NCI-H187 (cell line): ENCODE results near the gene TRAPPC12.

Source experiments
- DNase-seq, 2 experiments: peaks; one replicate each; lab custom pipeline; 2025; lab: John Stamatoyannopoulos, UW

The TRAPPC12 gene

GRCh38 chr2:3408781-3409180 lies 29.3 kb downstream of the TRAPPC12 start:
- DNase-seq, result no peak

GRCh38 chr2:3409627-3410170 lies 30.2 kb downstream of the TRAPPC12 start:
- DNase-seq, result no peak

DNA sequence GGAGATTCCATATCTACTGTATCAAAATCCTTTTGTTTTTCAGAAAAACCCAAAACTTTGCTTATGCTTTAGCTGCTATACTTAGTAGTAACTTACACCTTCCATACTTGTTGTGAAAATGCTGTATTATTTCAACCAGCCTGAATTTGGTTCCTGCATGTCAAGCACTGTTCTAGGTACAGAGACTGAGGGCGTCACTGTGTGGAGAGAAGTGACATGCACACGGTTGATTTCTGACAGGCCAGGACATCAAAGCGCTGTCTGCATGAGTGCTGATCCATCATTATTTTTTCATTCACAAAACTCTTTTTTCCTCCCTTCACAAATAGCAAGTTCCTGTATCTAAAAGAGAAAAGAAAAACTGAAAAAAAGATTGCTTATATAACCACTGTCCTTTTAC lies 31.6 kb downstream of the TRAPPC12 start:
- no peak for DNase-seq

DNA sequence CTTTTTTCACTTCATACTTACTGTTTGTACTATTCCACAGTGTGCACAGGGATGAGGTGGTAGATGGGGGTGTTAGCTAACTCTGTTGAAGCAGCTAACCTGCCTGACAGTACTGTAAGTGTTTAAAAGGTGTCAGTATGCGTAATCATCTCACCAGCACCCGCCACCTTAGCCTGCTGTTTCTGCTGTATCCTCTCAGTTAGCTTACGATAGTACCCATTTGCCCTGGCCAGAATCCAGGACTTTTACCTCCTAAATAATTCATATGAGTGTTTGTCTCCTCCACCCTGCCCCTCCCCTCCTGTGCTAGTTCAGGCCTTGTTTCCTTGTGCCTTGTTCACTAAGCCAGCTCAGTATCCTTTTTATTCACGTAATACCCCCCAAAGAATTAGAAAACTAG lies 34.2 kb downstream of the TRAPPC12 start:
- no peak for DNase-seq

DNA sequence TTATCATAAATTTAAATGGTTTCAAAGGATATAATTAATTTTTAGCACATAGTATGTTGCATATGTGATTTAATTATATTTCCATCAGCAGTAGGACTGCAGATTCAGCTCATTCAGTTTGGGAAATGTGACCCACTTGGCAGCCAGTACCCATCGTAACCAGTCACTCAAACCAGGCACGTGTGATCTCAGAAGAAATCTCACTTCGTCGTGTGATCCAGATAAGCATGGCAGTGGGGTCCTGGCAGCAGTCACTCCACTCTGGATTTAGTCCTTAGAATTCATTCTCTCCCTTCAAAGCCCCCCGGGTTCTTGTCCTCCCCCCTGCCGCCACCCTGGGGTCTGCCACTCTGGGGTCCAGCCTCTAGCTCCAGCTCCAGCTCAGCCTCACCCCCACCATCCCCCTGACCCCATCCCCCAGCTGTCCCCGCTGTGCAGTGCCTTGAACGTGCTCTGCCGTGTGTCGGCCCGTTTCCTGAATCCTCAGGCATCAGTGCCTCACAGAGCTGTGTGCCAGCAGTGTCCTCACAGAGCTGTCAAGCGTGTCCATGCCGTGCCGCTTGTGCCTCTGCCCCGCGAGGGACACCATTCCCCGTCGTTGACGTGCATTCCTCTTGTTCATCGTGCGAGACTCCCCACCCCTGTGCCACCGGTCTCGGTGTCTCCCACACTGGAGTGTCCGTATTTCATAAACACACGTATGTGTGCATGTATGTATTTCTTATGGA lies 34.8 kb downstream of the TRAPPC12 start:
- DNase-seq, result no peak

DNA sequence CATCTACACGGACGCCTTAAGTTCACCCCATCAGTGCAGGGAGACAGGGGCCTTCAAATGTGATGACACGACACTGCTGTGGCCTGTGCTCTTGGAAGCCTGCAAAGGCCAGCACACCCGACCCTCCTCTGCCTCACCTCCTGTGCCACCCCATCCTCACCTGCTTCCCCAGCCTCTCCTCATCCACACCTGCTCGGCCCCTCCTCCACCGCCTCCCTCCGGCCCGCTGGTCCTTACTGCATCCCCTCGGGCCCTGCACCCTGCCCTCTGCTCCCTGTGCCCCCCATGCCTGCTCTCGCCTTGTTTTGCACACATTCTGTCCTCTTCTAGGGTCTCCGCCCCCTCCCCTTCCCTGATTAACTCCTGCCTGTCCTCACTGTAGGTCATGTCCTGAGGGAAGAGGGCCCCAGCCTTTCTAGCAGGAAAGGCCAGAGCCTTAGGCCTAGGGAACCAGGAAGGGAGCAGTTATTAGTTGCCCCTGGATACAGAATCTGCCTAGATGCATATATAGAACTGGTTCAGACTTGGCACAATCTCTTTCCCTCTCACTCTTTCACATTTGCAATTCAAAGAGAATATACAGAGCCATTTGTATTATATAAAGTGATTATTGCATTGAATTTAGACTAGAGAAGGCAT lies 39.4 kb downstream of the TRAPPC12 start:
- DNase-seq, result no peak

GRCh38 chr2:3420076-3420768 lies 40.7 kb downstream of the TRAPPC12 start:
- DNase-seq, result no peak

DNA sequence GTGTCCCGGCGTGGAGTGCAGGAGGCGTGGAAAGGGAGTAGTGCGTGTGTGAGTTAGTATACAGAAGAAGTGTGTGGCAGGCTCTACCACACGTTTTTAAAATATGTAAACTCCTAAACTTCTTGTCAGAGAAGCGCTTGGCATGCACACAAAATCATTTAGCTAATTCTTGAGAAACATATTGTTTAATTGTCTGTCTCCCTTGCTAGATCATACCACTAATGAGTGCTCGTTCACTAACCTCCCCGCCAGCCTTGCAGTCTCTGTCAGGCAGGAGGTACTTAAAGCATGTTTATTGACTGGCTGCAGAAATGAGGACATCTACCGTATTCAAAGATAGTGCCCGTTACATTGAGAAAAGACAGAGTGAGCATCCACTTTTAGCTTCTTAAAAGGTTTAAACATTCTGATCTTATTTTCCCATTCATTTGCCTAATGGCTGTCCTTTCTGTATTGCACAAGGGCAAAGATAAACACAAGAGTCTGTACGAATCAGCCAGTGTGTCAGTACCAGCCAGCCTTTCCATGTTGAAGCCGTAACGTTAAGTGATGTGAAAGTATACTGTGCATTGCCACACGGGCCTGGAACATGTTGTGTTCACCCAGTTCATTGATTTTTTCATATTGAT lies 41.4 kb downstream of the TRAPPC12 start:
- DNase-seq, result no peak

DNA sequence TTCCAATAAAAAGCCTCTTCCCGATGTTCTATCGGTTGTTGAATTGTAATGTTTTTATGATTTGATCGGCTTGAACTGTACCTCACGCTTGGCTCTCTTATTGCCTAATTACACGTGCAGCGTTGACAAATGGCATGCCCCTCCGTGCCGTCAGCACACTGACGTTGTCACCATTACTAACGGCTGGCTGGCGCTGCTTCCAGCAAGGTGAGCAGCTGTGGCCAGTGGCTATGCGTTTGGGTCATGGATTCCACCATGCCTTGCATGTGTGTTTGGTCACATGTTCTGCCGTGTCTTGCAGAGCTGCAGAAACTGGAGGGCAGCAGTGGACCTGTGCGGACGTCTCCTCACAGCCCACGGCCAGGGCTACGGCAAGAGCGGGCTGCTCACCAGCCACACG lies 42.1 kb downstream of the TRAPPC12 start:
- no peak for DNase-seq

DNA sequence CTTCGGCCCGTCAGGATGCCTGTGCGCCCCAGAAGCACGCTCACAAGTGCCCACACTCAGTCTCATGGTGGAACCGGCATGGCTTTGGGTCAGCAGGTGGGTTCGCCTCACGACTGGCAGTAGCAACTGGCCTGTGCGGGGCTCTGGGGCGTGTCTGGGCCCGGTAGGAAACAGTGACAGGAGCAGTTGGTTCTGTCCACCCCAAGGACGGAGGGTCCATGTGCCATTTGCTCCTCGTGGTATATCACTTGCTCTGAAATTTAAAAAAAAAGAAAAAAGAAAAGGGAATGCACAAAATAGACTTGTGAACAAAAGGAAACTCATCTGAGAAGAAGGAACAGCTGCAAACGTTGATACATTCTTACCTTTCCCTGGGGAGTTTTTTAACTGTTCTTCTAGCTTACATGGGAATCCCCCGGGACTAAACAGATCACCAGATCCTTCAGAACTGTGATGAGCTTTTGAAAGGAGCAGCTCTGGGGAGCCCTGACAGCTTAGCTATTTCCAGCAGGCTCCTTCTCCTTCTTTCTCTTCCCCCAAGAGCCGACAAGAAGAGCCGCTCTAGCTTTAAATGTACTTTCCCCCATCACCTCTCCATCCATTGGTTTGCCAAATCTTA lies 42.8 kb downstream of the TRAPPC12 start:
- DNase-seq, result no peak

DNA sequence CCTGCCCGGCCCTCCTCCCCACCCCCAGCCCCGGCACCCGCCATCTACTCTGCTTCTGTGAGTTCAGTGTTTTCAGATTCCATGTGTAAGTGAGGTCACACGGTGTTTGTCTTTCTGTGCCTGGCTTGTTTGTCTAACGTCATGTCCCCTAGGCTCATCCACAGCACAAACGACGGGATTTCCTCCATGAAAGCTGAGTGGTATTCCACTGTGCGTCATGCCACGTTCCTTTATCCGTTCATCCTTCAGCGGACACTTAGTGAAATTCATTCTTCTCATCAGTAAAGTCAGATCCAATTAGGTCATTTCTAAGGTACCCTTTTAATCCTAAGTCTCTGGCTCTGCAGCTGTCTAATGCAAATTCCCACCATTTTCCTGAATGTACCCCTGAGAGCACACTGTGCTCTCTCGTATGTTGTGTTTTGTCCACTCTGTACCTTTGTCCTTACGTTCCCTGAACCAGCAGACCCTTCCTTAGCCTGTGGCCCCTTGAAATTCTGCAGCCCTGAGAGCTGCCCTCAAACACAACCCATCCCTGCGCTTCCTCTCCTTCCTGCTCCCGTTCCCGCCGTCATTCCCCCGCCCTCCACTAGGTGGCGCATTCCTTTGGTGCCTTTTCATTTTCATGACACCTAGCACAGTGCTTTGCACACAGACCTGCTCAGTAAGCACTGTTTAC lies 44.1 kb downstream of the TRAPPC12 start:
- DNase-seq, result peak; percentile 25 to 71

DNA sequence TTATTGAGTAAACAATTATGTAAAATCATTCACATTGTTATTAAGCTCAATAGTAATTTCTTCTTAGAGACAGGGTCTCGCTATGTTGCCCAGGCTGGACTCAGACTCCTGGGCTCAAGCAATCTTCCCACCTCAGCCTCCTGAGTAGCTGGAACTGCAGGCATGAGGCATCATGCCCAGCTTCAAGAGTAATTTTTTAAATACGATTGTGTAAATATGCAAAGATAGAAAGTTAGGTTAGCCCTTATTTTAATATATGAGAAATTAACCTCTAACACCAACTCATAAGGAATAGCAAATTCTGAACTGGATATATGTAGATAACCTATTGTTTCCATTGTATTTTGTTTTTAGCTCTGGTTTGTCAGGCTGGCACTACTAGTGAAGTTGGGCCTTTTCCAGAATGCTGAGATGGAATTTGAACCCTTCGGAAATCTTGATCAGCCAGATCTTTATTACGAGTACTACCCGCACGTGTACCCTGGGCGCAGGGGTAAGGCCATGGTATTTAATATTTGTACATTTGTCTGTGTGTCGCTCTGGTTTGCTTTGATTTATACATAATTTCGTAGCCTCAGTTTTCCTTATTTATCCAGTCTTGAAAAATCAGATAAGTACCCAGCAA lies 44.8 kb downstream of the TRAPPC12 start:
- no peak for DNase-seq

DNA sequence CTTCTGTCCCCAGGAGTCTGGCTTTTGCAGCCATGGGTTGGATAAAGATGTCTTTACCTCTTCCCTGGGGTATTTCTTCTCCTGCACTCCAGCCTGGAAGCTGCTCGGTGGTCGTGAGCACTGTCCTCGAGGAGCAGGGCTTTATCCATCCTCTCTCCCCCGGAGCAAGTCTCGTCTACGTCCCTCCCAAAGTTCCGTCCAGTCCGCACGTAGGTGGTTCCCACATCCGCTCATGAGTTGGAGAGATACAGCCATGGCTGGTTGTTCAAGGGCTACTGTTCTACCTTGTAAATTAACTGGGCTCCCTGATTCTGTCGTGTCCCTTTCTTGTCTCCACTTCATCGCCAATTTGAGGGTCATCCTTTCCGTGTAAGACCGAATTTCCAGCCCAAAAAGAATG lies 47.1 kb downstream of the TRAPPC12 start:
- DNase-seq, result no peak

DNA sequence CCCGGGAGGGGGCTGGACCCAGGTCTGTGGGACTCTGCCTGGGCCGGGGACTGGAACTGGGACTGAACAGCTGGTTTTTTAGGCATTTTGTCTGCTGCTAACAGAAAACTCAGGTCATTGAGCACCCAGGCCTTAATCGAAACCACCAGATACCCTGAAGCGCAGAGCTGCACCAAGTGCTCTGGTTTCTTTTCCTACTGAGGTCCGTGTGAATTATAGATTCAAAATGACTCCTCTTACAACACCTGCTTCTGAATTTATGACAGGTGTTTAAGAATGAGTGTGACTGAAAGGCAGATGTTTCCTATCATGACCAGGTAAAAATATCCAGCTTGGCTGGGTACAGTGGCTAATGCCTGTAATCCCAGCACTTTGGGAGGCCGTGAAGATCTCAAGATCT lies 47.8 kb downstream of the TRAPPC12 start:
- peak; percentile 70 to 80 for DNase-seq

DNA sequence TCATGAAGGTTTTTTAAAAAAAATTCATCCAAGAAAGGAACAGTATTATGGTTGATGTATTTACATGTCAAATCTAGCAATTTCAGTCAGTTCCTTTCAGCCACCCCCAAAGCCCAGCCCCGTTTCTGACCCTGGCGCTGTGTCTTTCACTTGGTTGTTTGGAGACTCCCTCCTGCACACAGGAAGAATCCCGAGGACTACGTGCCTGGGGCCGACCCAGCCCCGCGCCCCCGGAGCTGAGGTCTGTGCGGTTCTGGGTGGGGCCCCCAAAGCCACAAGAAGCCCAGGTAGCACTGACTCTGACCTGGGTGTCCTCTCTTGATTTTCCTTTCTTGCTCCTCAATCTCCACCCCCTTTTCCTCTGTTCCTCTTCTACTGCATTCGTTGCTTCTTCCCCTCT lies 49.1 kb downstream of the TRAPPC12 start:
- no peak for DNase-seq

DNA sequence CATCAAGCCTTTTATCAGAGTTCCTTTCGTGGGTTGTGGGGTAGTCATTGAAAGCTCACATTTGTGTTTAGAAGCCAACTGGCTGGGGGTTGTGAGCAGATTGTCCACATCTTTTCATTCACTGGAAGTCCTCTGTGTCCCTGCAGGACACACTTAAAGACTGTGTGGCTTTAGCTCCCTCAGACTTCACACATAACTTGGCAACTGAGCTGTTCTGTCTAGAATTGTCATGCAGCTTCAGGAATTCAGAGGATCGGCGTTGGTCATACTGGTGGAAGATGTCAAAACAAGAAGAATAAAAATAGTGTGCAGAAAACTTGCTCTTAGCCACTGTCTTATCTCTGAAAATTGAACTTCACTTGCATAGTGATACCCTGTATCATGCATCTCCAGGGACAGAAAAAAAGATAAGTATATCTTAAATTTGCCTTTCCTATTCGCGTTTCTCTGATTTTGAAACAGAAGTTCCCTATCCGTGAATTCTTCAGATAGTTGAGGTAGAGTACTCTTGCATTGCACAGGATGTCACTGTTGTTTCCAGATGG lies 49.6 kb downstream of the TRAPPC12 start:
- DNase-seq, result no peak

DNA sequence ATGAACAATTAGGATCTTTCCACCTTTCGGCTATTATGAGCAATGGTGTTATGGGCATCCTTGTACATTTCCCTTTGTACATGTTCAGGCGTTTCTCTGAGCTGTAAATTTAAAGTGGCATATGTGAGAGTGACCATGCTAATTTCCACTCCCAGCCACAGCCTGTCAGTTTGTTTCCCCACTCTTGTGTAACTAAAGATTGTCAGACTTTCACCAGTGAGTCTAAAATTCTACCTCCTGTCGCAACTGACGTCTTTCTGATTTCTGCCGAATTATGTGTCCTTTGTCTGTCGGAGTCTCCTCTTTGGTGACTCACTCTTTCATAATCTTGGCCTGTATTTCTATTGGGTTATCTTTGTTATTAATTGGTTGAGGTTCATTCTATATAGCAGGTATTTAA lies 50.7 kb downstream of the TRAPPC12 start:
- DNase-seq, result no peak

DNA sequence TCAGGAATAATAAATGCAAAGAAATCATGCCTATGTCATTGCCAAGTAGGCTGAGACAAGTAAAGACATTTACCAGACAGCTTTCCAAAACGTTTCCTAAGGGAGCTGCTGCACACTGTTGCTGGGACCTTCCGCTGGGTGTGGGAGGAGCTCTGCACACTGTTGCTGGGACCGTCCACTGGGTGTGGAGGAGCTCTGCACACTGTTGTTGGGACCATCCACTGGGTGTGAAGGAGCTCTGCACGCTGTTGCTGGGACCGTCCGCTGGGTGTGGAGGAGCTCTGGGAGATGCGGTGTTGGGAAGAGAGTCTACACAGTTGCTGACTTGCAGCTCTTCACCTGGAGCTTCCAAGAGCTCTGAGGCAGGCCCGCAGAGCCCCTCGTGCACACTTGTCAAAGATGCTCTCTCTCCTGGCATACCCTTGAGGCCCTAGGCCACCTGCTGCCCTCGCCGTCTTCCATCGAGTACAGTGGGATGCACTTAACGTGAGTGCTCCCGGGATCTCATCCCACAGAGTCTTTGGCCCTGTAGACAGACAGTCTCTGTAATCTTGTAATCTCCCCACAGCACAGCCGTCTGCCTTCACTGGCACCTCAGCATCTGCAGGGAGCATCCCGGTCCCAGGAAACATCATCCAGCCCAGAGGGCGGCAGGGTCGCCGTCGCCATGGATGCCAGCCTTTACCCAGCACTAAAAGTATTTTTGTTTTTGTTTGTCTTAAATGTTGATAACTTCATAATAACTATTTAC lies 51.4 kb downstream of the TRAPPC12 start:
- no peak for DNase-seq

DNA sequence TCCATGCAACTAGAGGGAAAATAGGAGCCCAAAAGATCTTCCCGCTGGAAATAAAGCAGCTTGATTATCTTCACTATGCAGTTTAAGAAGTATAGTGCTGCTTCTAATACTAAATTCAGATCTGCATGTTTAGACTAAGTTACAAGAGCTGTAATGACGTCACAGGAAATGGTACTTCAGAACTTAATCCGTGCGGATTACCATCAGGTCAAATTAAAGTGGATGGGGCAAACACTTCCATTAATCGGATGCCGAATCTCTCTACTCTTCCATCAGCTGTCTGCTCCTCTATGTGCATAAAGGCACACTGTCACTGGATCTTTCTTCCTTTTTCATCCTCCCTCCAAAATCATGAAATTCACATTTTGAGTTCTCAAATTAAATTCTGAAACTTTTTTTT lies 52.6 kb downstream of the TRAPPC12 start:
- no peak for DNase-seq
